Right lobe of liver (tissue), 6 donors: ENCODE results near the gene PRKCD. TPM values are rescaled to one million over a fixed set of nuclear protein-coding genes. Genes with fewer than 3 reads are reported as not detected.

Experiments used
- ATAC-seq, 4 donors: fragments of 200-7000 bp; cut with Tn5 transposase; one replicate each; pipeline ENCODE4 v1.9.1; 2020; ENCODE audit warnings: mild to moderate bottlenecking in 4 of 4, moderate library complexity in 4 of 4
- DNase-seq, 3 donors: peaks; one replicate each; pipeline ENCODE4 v3.0.0-alpha.2; 2020
- H3K27ac ChIP-seq, 3 donors: fragments of 200-600 bp; one replicate each; pipeline ENCODE4 v1.8.0; 2022
- H3K27me3 ChIP-seq, 2 donors: fragments of 200-600 bp; one replicate each; pipeline ENCODE4 v1.8.0; 2022
- H3K36me3 ChIP-seq, 4 donors: fragments of 200-600 bp; sonication (generic) in 1 of 4; one replicate each; pipeline versions ENCODE4 v1.5.1 to v1.8.0; 2017 to 2022; ENCODE audit warnings: control low read depth in 1 of 4
- H3K4me1 ChIP-seq, 4 donors: fragments of 200-600 bp; sonication (generic) in 1 of 4; one replicate each; pipeline versions ENCODE4 v1.5.1 to v1.8.0; 2017 to 2022; ENCODE audit warnings: control low read depth in 1 of 4
- H3K4me3 ChIP-seq, 3 donors: fragments of 200-600 bp; one replicate each; pipeline ENCODE4 v1.8.0; 2022
- H3K9me3 ChIP-seq, 4 donors: fragments of 200-600 bp; sonication (generic) in 1 of 4; one replicate each; pipeline versions ENCODE4 v1.5.1 to v1.8.0; 2017 to 2022; ENCODE audit warnings: control low read depth in 1 of 4
- POLR2A ChIP-seq: fragments of 450-650 bp; IDR thresholded peaks from one replicate; pipeline ENCODE4 v1.6.1; 2017; ENCODE audit warnings: antibody characterized with exemption, mild to moderate bottlenecking
- WGBS: methylation state at CpG from one replicate; pipeline ENCODE4 v1.1.6; 2018; ENCODE audit warnings: low coverage, low lambda C conversion rate; ENCODE audit not compliant: insufficient coverage; ENCODE audit errors: missing lambda C conversion rate; 5-methylcytosine and 5-hydroxymethylcytosine counted together
- intact Hi-C, 2 donors: fragments of 100-400 bp; cut with DNase I; formaldehyde crosslinking; loops; one replicate each; pipeline versions ENCODE4 v1.11.2 to v1.14.1; 2022
- total RNA-seq, 6 experiments: library from RNA; depleted of rRNA in 2 of 6; stranded (reverse); fragments of >200 nt in 2 of 6; fragmentation: NEBNext Ultra II Directional in 3 of 6; extraction: Animal tissue kit (Norgen Biotek cat#: 25700) in 3 of 6; gene quantifications; one replicate each; pipeline versions ENCODE4 v1.1.0 to v1.2.4, GENCODE V29; 2016 to 2023
- TF ChIP-seq, protein P1 (sequence below), 4 donors: fragments of 200-600 bp in 3 of 4; fragments of 450-650 bp in 1 of 4; IDR thresholded peaks; one replicate each; pipeline versions ENCODE4 v1.5.1 to v1.8.0; 2016 to 2022; ENCODE audit warnings: antibody characterized with exemption in 4 of 4, mild to moderate bottlenecking in 2 of 4
- donor health status: DM: no; HTN: yes; CAD: no.
- donor health status: DM: no; HTN: no; CAD: no.
- donor health status: DM: no; HTN: no; CAD: no.
- donor health status: DM: no; HTN: yes; CAD: no.
- donor health status: DM: no; HTN: yes; CAD: no.

The PRKCD gene
- total RNA-seq, 6 experiments from 2014 or later, result 3.5 to 8.3 (median 5.1) TPM

DNA sequence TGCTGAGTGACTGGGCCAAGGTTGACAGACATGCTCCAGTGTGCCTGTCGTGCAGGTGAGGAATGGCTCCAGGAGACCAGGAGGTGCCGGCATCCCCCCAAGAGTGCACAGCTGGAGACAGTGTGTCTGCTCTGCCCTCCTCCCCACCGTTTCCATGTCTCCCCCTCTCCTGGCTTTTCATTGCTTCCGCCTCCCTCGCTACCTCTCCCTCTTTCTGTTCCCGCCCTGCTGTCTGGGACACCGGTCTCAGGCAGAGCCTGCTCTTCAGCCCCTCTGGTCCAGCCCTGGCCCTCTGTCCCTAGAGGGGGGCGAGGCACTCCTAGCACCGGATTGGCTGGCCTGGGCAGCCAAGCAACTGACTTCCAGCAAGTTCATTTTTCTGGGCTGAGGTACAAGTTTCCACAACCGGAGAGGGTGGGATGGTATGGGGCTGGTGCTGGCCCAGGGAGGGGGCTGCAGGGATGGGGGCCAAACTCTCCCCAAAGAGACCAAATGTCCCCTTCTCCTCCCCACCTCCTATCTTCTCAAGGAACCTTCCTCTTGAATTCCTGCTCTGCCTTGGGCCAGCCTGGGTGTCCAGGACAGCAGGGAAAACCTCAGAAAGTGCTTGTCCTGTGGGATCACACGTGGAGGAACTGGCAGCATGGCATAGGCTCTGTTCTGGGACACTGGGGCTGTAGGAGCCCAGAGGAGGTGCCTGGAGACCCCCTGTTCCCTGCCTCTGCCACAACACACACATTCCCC, 32.6 kb downstream of the PRKCD start:
- no peaks in the 10 kb centered on the region for H3K9me3 ChIP-seq
- ATAC-seq, result no peak
- H3K36me3 ChIP-seq, result peaks cover 0 to 2% (median 0%) of the 10 kb centered on the region in 4 donors
- H3K4me3 ChIP-seq, result no peak overlapping the region
- H3K27ac ChIP-seq, result no peak overlapping the region
- intact Hi-C loops, result loop anchor here in 1 of 2 donors (5.0 kb wide), 1 partner anchor 76 kb away; no protein-coding TSS in a partner anchor
- 80% methylated on average over 6 of the region's 11 CpGs for WGBS
- no peaks in the 10 kb centered on the region for H3K27me3 ChIP-seq
- no peak for DNase-seq
- TF ChIP-seq, protein P1, sequence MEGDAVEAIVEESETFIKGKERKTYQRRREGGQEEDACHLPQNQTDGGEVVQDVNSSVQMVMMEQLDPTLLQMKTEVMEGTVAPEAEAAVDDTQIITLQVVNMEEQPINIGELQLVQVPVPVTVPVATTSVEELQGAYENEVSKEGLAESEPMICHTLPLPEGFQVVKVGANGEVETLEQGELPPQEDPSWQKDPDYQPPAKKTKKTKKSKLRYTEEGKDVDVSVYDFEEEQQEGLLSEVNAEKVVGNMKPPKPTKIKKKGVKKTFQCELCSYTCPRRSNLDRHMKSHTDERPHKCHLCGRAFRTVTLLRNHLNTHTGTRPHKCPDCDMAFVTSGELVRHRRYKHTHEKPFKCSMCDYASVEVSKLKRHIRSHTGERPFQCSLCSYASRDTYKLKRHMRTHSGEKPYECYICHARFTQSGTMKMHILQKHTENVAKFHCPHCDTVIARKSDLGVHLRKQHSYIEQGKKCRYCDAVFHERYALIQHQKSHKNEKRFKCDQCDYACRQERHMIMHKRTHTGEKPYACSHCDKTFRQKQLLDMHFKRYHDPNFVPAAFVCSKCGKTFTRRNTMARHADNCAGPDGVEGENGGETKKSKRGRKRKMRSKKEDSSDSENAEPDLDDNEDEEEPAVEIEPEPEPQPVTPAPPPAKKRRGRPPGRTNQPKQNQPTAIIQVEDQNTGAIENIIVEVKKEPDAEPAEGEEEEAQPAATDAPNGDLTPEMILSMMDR (IDR thresholded peaks at IDR 0.05), result no peak
- no peak for TF ChIP-seq POLR2A
- H3K4me1 ChIP-seq, result peaks cover 0 to 4% (median 0%) of the 10 kb centered on the region in 4 donors

DNA sequence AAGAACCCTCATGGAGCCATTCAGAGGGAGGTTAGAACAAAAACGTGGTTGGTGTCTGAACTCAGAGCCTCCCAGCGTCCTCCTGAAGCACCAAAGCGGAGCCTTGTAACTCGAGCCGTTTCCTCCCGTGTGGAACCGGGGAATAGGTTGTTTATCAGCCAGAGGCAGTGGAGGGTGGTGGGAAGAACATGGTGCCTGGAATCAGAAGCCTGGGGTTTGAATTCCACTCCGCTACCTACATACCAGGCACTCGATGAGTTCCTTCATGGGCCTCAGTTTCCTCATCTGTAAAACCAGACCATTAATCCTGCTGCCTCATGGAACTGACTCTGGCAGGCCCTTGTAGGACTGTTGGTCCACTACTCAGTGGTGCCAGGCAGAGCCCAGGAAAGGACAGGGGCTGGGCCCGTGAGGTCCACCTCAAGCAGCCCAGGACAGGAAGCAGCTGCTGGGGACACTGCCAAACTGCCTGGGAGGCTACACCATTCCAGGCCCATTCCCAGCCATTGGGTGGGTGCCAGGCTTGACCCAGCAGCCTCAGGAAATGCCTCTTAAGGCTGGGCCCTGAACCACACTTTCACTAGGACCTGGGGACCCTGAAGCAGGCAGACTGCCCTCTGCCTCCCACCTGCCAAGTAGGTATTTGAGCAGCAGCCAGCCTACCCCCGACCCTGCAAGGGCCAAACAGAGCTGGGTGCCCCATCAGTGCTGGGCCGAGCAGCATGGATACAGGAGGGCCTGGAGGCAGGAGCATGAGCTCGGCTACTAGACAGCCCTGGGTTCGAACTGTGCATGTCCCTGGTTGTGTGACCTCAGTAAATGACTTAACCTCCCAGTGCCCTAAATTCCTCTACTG, 33.4 kb downstream of the PRKCD start:
- Histone ChIP-seq H3K9me3 (no peaks in the 10 kb centered on the region), H3K27ac (no peak overlapping the region), H3K27me3 (no peaks in the 10 kb centered on the region), H3K4me3 (no peak overlapping the region), H3K4me1 (peaks cover 0 to 4% (median 0%) of the 10 kb centered on the region in 4 donors), H3K36me3 (no peaks in the 10 kb centered on the region)
- intact Hi-C loops, result loop anchor here in 1 of 2 donors (5.0 kb wide), 1 partner anchor 77 kb away; no protein-coding TSS in a partner anchor
- no peak for TF ChIP-seq POLR2A
- TF ChIP-seq, protein P1 (IDR thresholded peaks at IDR 0.05), result no peak
- ATAC-seq (peak in 1 of 4 donors; percentile 6), DNase-seq (no peak)
- 41% methylated on average over 2 of the region's 14 CpGs for WGBS

DNA sequence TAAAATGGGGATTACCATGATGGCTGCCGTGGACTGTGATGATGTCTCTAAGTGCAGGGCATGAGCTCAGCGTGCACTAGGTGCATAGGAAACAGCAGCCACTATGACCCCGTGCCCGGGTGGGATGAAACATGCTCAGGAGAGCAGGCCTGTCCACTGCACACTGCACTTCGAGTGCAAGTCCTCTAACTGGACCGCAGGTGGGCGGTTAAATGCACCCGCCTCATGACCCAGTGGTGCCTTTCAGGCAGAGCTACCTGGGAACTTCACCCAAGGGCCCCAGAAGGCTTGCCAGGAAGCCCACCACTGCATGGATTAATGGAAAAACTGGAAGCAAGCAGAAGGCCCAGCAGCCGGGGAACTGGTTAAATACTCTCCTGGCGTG, 34.0 kb downstream of the PRKCD start:
- no peak overlapping the region for H3K4me3 ChIP-seq
- no peak for TF ChIP-seq POLR2A
- TF ChIP-seq, protein P1 (IDR thresholded peaks at IDR 0.05), result no peak
- WGBS, result 52% methylated on average over 2 of the region's 10 CpGs
- ATAC-seq (no peak), DNase-seq (no peak)
- peaks cover 0 to 4% (median 0%) of the 10 kb centered on the region in 4 donors for H3K4me1 ChIP-seq
- H3K27me3 ChIP-seq, result no peaks in the 10 kb centered on the region
- no peaks in the 10 kb centered on the region for H3K9me3 ChIP-seq
- H3K27ac ChIP-seq, result no peak overlapping the region
- no peaks in the 10 kb centered on the region for H3K36me3 ChIP-seq
- intact Hi-C loops, result no loop called here

DNA sequence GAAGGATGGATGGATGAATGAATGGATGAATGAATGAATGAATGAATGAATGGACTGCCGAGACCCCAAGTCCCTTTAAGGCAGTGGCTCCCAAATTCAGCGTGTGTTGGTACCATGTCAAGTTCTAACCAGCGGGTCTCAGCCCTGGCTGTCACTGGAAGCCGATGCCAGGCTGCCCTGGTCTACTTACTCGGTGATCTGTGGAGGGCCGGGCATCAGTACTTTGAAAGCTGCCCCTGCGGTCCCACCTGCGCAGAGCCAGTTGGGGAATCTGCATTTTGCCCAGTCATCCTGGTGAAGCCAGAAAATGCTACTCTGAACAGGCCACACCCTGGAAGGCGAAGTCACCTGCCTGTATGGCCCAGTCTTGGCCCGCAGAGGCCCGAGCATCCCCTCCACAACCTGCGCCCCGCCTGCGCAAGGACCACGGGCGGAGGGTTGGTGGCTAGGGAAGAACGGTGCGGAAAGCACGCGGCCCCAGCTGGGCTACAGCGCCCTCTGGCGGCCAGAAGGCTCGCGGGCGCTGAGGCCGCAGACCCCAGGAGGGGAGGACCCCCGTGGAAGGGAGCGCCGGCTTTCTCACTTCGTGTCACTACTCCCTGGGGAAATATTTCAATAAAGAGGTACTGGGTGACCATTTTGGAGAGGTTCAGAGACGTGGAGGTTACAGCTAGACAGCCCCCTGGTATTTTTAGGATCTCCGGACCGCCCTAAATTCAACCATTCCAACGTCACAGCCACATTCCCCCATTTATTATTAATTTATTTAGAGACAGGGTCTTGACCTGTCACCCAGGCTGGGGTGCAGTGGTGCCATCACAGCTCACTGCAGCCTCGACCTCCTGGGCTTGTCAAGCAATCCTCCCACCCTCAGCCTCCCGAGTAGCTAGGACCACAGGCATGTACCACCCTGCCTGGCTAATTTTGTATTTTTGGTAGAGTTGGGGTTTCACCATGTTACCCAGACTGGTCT, 34.9 kb downstream of the PRKCD start:
- Histone ChIP-seq H3K4me1 (peaks cover 0 to 4% (median 0%) of the 10 kb centered on the region in 4 donors), H3K27ac (no peak overlapping the region), H3K36me3 (no peaks in the 10 kb centered on the region), H3K27me3 (no peaks in the 10 kb centered on the region), H3K4me3 (no peak overlapping the region), H3K9me3 (no peaks in the 10 kb centered on the region)
- WGBS, result 17% methylated on average over 21 of the region's 36 CpGs
- ATAC-seq, result peak; percentile 71 to 85 (median 84)
- TF ChIP-seq, protein P1 (IDR thresholded peaks at IDR 0.05), result peak; percentile 93 to 100 (median 99)
- TF ChIP-seq POLR2A, result no peak
- intact Hi-C loops, result no loop called here
- peak in 2 of 3 donors; percentile 53 to 64 for DNase-seq
